Measurements from ENCODE around the gene TOPORS. TPM values are rescaled to one million over a fixed set of nuclear protein-coding genes. Genes with fewer than 3 reads are reported as not detected.

The TOPORS gene
- total RNA-seq, 2 donors from 2014 or later = 25.4 to 29.5 TPM

- Histone ChIP-seq H3K9ac (ENCODE audit: extremely low read depth, low read length, poor library complexity, severe bottlenecking) (no peak overlapping the region), H3K9me3 (ENCODE audit: control insufficient read depth, low read length) (peaks cover under 1% of the 10 kb centered on the region), H3K27ac (ENCODE audit: low read depth, low read length) (no peak overlapping the region), H3K4me3 (ENCODE audit: low read length) (peak overlapping the region; percentile 29), H3K36me3 (ENCODE audit: control insufficient read depth, insufficient read depth, low read length) (no peaks in the 10 kb centered on the region), H3K4me1 (ENCODE audit: control insufficient read depth, insufficient read depth, low read length) (peaks cover 3% of the 10 kb centered on the region), H3K27me3 (ENCODE audit: control insufficient read depth, insufficient read depth, low read length, poor library complexity, severe bottlenecking) (no peaks in the 10 kb centered on the region)
- Mint-ChIP-seq H3K4me1 (peaks cover 12% of the 10 kb centered on the region), H3K9me3 (peaks cover 21% of the 10 kb centered on the region), H3K36me3 (ENCODE audit: low read depth) (peaks cover 4% of the 10 kb centered on the region), H3K4me3 (no peak overlapping the region), H3K27me3 (ENCODE audit: insufficient read depth) (peaks cover 2% of the 10 kb centered on the region), H3K27ac (no peak overlapping the region)
- TF ChIP-seq CTCF (conservative IDR thresholded peaks at IDR 0.05) = no peak
- peak; percentile 61 for DNase-seq
- WGBS, 2 experiments (ENCODE audit: insufficient coverage in 1 of 2, insufficient read length in 1 of 2) = 83% methylated on average over 1 of the region's 1 CpG
Measured at GRCh38 chr9:32508728-32509127, 43.7 kb downstream of the TOPORS start.

DNA sequence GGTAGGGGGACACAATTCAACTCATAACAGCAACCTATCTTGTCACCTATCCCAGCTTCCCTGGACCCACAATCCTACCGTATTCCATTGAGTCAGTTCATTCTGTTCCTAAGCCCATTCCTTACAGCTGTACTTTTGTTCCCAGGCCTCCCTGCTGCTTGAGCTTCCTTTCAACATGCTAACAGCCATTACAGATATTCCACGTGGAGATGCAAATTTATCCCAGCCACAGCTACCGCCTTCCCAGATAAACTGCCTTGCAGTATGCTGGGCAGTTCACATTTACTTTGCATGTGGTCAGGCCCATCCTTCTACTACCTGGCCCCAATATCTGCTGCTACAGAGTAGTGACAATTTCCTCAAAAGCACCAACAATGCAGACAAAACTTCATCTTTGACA, 49.4 kb downstream of the TOPORS start:
- peaks cover 3% of the 10 kb centered on the region for H3K4me1 Mint-ChIP-seq
- H3K36me3 Mint-ChIP-seq (ENCODE audit: low read depth) = peaks cover 19% of the 10 kb centered on the region
- Histone ChIP-seq H3K4me3 (ENCODE audit: low read length) (no peak overlapping the region), H3K36me3 (ENCODE audit: control insufficient read depth, insufficient read depth, low read length) (peaks cover 5% of the 10 kb centered on the region), H3K27ac (ENCODE audit: low read depth, low read length) (no peak overlapping the region), H3K27me3 (ENCODE audit: control insufficient read depth, insufficient read depth, low read length, poor library complexity, severe bottlenecking) (no peaks in the 10 kb centered on the region), H3K4me1 (ENCODE audit: control insufficient read depth, insufficient read depth, low read length) (no peaks in the 10 kb centered on the region), H3K9me3 (ENCODE audit: control insufficient read depth, low read length) (no peaks in the 10 kb centered on the region), H3K9ac (ENCODE audit: extremely low read depth, low read length, poor library complexity, severe bottlenecking) (no peak overlapping the region)
- H3K4me3 Mint-ChIP-seq = no peak overlapping the region
- H3K9me3 Mint-ChIP-seq = no peaks in the 10 kb centered on the region
- no peak for TF ChIP-seq CTCF (conservative IDR thresholded peaks at IDR 0.05)
- H3K27ac Mint-ChIP-seq = peak overlapping the region; percentile 33
- H3K27me3 Mint-ChIP-seq (ENCODE audit: insufficient read depth) = no peaks in the 10 kb centered on the region
- DNase-seq = peak; percentile 51
- WGBS, 2 experiments (ENCODE audit: insufficient coverage in 1 of 2, insufficient read length in 1 of 2) = 58 to 68% methylated on average over 3 of the region's 3 CpGs

DNA sequence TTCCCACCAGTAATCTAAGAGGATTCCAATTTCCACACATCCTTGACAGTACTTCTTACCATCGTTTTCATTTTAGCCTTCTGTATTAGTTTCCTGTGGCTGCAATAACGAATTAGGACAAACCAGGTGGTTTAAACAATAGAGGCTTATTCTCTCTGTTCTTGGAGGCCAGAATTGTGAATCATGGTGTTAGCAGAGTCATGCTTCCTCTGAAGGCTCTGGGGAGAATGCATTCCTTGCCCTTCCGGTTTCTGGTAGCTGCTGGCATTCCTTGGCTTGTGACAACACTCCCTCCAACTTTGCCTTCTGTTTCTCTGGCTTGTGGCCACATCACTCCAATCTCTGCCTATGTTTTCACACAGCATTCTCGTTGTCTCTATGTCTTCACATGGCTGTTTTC, 49.9 kb downstream of the TOPORS start:
- Histone ChIP-seq H3K36me3 (ENCODE audit: control insufficient read depth, insufficient read depth, low read length) (peaks cover 5% of the 10 kb centered on the region), H3K4me1 (ENCODE audit: control insufficient read depth, insufficient read depth, low read length) (no peaks in the 10 kb centered on the region), H3K27ac (ENCODE audit: low read depth, low read length) (no peak overlapping the region), H3K4me3 (ENCODE audit: low read length) (no peak overlapping the region), H3K9me3 (ENCODE audit: control insufficient read depth, low read length) (no peaks in the 10 kb centered on the region), H3K9ac (ENCODE audit: extremely low read depth, low read length, poor library complexity, severe bottlenecking) (no peak overlapping the region), H3K27me3 (ENCODE audit: control insufficient read depth, insufficient read depth, low read length, poor library complexity, severe bottlenecking) (no peaks in the 10 kb centered on the region)
- no peak overlapping the region for H3K27ac Mint-ChIP-seq
- 90 to 92% methylated on average over 2 to 3 of the region's 4 CpGs for WGBS, 2 experiments (ENCODE audit: insufficient coverage in 1 of 2, insufficient read length in 1 of 2)
- peak; percentile 45 for DNase-seq
- H3K4me3 Mint-ChIP-seq = no peak overlapping the region
- no peaks in the 10 kb centered on the region for H3K9me3 Mint-ChIP-seq
- no peak for TF ChIP-seq CTCF (conservative IDR thresholded peaks at IDR 0.05)
- no peaks in the 10 kb centered on the region for H3K27me3 Mint-ChIP-seq (ENCODE audit: insufficient read depth)
- H3K36me3 Mint-ChIP-seq (ENCODE audit: low read depth) = peaks cover 23% of the 10 kb centered on the region
- no peaks in the 10 kb centered on the region for H3K4me1 Mint-ChIP-seq
